H54 (cell line): ENCODE results near the gene ASB15.
"Not testable (repeated sequence)": the region's sequence is repeated elsewhere in the genome, so short reads cannot be mapped to it uniquely, and the experiment has no call there.

Experiments
- DNase-seq: peaks from one replicate; pipeline ENCODE4 v3.0.0; 2011; ENCODE audit warnings: low spot score, mixed read lengths; ENCODE audit not compliant: insufficient read length
- FAIRE-seq: peaks from 3 replicates; lab custom pipeline; 2011; peaks lifted over from hg19 to GRCh38; lab: Jason Lieb, UNC
- POLR2A ChIP-seq: IDR thresholded peaks from 2 replicates; pipeline ENCODE4 v1.6.1; 2011; ENCODE audit warnings: low read depth, mild to moderate bottlenecking, low read length

The ASB15 gene

DNA sequence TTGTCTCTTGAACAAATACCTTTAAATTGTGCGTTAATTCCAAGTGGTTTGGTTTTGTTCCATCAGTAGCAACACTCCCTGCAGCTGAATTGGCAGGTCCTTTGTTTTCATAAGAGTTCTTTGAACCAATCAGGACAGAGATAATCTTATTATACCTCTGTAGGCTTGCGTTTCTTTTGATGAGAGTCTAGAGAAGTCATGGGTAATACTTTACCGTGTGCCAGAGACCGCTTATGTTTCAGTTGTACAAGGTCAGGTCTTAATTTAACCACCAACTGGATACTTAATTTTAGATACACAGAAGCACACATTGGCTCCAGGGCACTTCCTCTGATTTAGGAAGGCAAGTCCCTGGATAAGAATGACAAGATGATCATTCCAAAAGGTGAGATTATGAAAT is at the start of gene ASB15:
TSS of gene ASB15 (plus strand) at position 292 of the 400 bp plus-strand sequence. CDS start 12,682 bp downstream, outside the sequence.
- TF ChIP-seq POLR2A = no peak
- FAIRE-seq (no peak), DNase-seq (no peak)

DNA sequence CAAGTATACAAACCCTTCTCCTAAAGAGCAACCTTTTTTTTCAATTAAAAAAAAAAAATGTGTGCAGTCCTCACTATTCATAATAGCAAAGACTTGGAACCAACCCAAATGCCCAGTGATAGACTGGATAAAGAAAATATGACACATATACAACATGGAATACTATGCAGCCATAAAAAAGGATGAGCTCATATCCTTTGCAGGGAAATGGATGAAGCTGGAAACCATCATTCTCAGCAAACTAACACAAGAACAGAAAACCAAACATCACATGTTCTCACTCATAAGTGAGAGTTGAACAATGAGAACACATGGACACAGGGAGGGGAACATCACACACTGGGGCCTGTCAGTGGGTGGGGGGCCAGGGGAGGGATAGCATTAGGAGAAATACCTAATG is 49.5 kb upstream of the ASB15 start:
- not testable (repeated sequence) for FAIRE-seq

DNA sequence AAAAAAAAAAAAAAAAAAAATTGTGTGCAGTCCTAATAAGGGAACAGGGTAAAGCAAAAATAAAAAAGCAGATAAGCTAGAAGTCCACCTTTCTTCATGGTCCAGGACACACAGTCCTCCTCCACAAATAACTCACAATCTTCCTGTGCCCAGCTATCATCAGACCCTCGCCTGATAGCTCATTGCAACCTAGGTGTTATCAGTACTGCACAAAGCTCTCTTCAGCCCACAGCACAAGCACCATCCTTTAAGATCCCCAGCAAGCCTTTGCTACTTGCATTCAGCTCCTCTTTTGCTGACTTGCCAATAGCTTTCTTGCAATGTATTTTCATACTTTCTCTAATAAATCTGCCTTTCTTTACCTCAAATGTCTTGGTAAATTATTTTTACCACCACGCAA is 49.0 kb upstream of the ASB15 start:
- FAIRE-seq (no peak), DNase-seq (no peak)
- TF ChIP-seq POLR2A = no peak

More for the DNA sequence above, 49.5 kb upstream of the ASB15 start:
- not testable (repeated sequence) for DNase-seq

DNA sequence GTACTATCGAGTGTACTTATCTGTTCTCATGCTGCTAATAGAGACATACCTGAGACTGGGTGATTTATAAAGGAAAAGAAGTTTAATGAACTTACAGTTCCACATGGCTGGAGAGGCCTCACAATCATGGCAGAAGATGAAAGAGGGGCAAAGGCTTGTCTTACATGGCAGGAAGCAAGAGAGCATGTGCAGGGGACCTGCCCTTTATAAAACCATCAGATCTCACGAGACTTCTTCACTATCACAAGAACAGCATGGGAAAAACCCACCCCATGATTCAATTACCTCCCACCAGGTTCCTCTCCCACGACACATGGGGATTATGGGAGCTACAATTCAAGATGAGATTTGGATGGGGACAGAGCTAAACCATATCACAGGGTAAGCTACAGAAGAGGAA is 48.5 kb upstream of the ASB15 start:
- FAIRE-seq = no peak

DNA sequence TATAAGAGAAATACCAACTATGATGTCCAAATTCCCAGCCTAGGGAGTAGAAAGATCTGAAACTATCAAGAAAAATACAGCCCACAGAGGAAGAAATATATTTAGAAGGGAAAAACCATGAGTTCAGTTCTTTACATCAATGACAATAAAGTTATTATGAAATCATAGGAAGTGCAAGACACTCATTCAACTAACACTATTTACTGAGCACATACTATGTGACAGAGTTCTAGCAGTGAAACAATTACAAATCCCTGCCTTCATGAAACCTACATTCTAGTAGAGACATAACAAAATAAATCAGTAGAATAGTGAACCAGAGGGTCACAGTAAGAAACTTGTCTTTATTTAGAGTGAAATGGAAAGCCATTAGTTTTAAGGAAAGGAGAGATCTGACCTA is 46.1 kb upstream of the ASB15 start:
- TF ChIP-seq POLR2A = no peak
- FAIRE-seq = no peak
- DNase-seq = no peak

More for the DNA sequence above, 48.5 kb upstream of the ASB15 start:
- no peak for TF ChIP-seq POLR2A
- no peak for DNase-seq

DNA sequence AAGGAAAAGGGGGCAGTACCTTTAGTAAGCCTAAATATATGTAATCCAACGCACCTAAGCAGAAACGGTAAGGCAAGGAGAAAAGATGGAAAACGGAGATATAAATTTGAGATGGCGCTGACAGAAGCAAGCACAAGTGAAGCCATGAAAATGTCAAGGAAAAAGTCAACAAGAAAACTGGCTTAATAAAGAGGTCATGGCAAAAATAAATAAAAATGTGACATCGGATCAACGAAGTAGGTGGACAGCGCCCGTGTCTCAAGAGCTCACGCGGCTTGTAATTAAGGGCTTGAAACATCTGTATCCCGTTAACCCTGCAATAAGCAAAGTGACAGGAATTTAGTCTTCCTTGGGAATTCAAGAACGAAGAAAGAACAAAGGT is 44.6 kb upstream of the ASB15 start:
- FAIRE-seq (no peak), DNase-seq (no peak)
- no peak for TF ChIP-seq POLR2A

DNA sequence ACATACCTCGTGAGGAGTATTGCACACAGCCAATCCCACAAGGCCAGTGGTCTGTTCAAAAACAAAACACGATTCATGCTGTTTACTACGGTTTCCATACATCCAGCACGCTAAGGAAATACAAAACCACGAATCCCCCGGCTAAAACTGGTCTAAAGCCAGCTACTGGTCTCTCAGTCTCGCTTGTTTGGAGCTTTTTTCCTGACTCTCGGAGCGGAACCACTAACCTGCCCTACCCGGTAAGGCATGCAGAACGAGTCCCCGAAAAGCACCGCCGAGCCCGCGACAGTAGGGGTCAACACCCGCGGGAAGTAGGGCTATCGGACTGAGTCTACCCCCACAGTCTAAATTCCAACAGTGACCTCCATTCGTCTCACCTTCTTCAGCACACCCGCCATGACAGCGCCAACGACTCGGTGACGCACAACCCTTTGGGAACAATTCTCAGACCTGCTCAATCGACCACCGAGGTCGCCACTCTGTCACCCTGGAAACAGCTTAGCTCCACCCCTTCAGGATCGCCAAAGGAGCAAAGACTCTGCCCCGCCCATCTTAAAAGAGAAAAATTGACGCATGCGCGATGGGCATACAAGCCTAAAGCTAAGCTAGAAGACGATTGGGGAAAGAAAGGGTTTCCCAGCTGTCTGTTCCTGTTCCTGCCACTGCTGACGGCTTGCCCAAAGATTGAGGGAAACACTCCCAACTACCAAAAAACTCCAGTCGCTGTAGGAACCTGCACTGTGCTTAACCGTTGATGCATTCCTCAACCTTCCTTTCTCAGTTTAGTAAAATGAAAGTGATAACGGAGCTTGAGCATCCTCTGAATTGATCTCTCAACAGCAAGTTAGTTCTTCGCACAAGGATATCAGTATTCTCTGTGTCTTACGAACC is 44.0 kb upstream of the ASB15 start, which contains the start of gene NDUFA5:
TSS of gene NDUFA5 (minus strand) at position 421 of the 891 bp plus-strand sequence. CDS start at position 398, 23 bp downstream.
- FAIRE-seq (peak; percentile 90), DNase-seq (peak; percentile 58)
- peak; percentile 55 for TF ChIP-seq POLR2A

DNA sequence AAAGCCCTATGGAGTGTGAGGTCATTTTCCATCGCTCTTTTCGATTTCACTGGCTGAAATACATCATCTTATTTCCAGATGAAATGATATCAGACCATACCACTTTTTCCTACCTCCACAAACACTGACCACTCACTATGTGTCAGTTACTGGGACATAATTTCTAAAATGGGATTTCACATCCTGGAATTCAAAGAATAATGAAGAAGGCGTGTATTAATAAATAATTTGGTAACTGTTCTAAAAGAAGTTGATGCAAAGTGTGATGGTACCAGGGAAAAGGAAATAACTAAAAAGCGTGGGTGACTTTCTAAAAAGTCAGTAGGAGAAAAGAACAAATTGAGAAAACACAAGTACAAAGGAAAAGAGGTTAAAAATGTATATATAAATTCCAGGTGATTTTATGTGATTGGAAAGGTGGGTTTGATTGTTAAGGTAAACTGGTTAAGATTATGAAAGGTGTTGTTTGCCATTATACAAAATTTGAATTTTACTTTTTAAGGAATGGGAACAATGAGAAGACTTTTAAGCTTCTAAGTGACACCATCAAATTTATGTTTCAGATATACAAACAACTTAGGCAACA is 43.2 kb upstream of the ASB15 start:
- no peak for TF ChIP-seq POLR2A
- FAIRE-seq (no peak), DNase-seq (no peak)

DNA sequence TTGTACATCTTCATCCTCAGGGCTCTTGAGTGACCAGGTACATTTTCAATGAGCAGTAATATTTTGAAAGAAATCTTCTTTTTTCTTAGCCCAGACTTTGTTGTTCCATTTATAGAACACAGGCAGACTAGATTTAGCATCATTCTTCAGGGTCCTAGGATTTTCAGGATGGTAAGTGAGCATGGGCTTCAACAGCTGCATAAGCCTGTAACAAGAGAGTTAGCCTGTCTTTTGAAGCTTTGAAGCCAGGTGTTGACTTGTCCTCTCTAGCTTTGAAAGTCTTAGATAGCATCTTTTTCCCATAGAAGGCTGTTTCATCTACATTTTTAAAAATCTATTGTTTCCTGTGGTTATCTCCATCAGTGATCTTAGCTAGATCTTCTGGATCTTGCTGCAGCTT is 39.5 kb upstream of the ASB15 start:
- no peak for DNase-seq
- TF ChIP-seq POLR2A = no peak
- FAIRE-seq = no peak

DNA sequence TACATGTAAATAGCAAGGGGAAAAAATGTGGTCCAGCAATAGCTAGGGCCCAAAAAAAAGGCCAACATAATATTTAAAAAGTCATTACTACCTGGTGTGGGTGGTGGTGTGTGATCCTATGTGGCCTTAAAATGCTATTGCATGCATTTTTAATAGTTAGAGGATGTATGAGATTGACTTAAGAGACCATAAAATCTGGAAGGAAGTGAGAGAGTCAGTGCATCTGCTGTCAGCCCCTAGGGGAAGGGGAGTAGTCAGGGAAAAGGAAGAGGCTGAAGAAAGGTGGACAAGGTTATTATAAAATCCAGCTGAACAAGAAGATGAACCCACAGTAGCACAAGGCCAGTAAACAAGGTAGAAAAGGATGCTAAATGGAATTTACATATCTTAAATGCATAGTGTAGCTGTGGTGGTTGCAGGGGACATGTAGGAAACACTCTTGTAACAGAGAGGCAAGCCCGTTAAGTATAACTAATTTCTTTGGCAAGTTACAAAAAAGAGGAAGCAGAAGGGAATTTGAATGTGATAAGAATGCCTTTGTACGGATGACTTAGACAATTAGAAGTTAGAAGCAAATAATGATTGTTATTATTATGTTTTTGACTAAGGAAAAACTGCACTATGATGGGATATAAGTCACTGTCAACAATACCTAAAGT is 32.1 kb upstream of the ASB15 start:
- no peak for FAIRE-seq

DNA sequence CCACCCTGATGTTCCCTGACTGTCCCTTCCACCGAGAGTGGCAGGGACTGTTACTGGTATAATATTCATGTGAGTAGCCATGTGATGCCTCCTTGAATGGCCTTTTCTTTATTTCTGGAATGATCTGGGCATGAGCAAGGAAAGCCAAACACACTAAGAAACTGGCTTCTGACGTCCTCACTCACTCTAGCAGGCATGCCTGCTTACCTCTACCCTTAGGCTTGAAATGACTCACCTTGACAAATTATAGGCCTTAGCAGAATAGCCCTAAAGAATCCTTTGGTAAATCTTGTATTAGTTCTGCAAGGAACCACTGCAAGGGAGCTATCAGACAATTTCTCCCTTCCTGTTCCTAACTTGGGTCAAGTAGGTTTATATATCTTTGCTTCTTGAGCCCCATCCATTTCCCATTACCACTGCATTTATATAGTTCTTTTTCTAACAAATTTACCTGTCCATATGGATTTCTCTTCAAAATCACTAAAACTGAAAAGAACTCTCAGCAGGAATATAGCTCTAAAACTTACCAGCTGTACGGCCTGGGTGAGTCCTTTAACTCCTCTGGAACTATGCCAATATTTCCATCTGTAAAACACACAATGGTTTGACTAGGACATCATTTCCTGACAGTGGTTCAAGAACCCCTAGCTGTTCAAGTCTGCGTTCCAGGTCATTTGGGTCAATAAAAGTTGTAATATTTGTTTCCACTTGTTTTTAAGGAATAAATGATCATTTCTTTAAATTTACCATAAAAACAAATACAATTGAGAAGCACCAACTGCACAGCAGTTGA is 31.0 kb upstream of the ASB15 start:
- DNase-seq = no peak
- no peak for TF ChIP-seq POLR2A
- no peak for FAIRE-seq

More for the DNA sequence above, 32.1 kb upstream of the ASB15 start:
- DNase-seq = no peak
- no peak for TF ChIP-seq POLR2A

DNA sequence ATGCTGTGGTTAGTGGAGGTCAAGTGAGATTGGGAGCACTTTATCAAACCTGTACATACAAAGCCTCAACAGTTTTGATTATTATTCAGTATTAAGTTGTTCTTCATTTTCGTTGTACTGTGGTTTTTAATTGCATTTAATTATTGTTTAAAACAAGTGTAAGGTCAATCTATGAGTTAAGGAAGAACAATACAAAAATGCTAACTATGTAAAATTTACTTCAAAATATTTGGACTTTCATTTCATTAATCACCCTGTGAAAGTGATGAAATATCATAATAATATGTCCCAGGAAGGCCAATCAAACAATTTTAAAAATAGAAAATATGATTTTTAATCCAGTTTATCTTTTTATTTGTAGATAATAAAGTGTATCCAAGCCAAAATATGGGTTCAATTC is 30.4 kb upstream of the ASB15 start:
- FAIRE-seq (no peak), DNase-seq (no peak)
- TF ChIP-seq POLR2A = no peak

DNA sequence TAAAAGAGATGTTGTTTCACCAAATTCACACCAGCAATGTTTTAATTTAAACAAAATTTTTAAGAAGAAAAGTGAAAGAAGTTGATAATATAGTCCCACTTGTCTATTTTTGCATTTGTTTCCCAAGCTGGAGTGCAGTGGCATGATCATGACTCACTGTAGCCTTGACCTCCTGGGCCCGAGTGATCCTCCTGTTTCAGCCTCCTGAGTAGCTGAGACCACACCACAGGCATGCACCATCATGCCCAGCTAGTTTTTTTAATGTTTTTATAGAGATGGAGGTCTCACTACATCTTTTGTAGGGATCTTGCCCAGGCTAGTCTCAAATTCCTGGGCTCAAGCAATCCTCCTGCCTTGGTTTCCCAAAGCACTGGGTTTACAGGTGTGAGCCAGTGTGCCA is 29.9 kb upstream of the ASB15 start:
- no peak for TF ChIP-seq POLR2A
- peak; percentile 82 for FAIRE-seq
- no peak for DNase-seq
